B cell (primary cell): ENCODE results near the gene ZFPL1. TPM values are rescaled to one million over a fixed set of nuclear protein-coding genes. Genes with fewer than 3 reads are reported as not detected.

Experiments
- ATAC-seq: fragments of 200-7000 bp; cut with Tn5 transposase; one replicate; pipeline ENCODE4 v1.10.0; 2021; ENCODE audit warnings: low read depth, mild to moderate bottlenecking, moderate number of reproducible peaks, moderate library complexity
- CTCF ChIA-PET: fragments of 350-600 bp; sonication (Branson Sonifier 250); formaldehyde crosslinking; loops from one replicate; lab custom pipeline; 2021; ENCODE audit warnings: antibody characterized with exemption, inconsistent platforms; lab: Charles Lee
- POLR2A ChIA-PET: fragments of 350-600 bp; sonication (Branson Sonifier 250); formaldehyde crosslinking; loops from one replicate; lab custom pipeline; 2021; ENCODE audit warnings: antibody characterized with exemption; lab: Charles Lee
- DNase-seq: peaks from one replicate; pipeline ENCODE4 v3.0.0; 2013
- H2AFZ ChIP-seq: 2 replicates; pipeline ENCODE4 v1.6.1; 2012; ENCODE audit warnings: mild to moderate bottlenecking, low read depth, low read length; ENCODE audit not compliant: insufficient read depth, poor library complexity, severe bottlenecking
- H3K27ac ChIP-seq, 2 donors: 1 replicate in 1 of 2; 2 replicates in 1 of 2; pipeline ENCODE4 v1.5.1; 2012 to 2013; ENCODE audit warnings: low read length in 2 of 2, mild to moderate bottlenecking in 2 of 2, moderate library complexity in 1 of 2
- H3K27me3 ChIP-seq, 4 experiments: fragments of 200-600 bp in 1 of 4; sonication (generic) in 1 of 4; replicated peaks in 1 of 4; 1 replicate in 2 of 4; 2 replicates in 2 of 4; pipeline versions ENCODE4 v1.6.1 to v1.7.0; 2013 to 2016; ENCODE audit warnings: low read length in 3 of 4, mild to moderate bottlenecking in 2 of 4, mixed read lengths in 1 of 4, moderate library complexity in 1 of 4; ENCODE audit not compliant: insufficient read depth in 4 of 4, control insufficient read depth in 3 of 4; ENCODE audit errors: control extremely low read depth in 1 of 4
- H3K36me3 ChIP-seq, 2 experiments: replicated peaks in 1 of 2; 1 replicate in 1 of 2; 2 replicates in 1 of 2; pipeline versions ENCODE4 v1.6.1 to v1.7.1; 2013; ENCODE audit warnings: low read length in 1 of 2; ENCODE audit not compliant: insufficient read depth in 2 of 2, control insufficient read depth in 1 of 2; ENCODE audit errors: control extremely low read depth in 1 of 2, extremely low read depth in 1 of 2
- H3K4me1 ChIP-seq, 2 donors: fragments of 200-600 bp in 1 of 2; sonication (generic) in 1 of 2; 1 replicate in 1 of 2; 2 replicates in 1 of 2; pipeline versions ENCODE4 v1.5.1 to v1.6.1; 2013 to 2017; ENCODE audit warnings: low read length in 2 of 2; ENCODE audit not compliant: control insufficient read depth in 2 of 2, insufficient read depth in 2 of 2
- H3K4me2 ChIP-seq: replicated peaks from 2 replicates; pipeline ENCODE3; 2012; ENCODE audit warnings: mild to moderate bottlenecking, low read depth, low read length; ENCODE audit not compliant: poor library complexity, severe bottlenecking
- H3K4me3 ChIP-seq, 5 experiments: fragments of 200-600 bp in 1 of 5; sonication (generic) in 1 of 5; 1 replicate in 3 of 5; 2 replicates in 2 of 5; pipeline versions ENCODE4 v1.5.1 to v1.7.0; 2011 to 2016; ENCODE audit warnings: low read length in 4 of 5, mild to moderate bottlenecking in 4 of 5, low read depth in 2 of 5, control low read depth in 1 of 5, moderate library complexity in 1 of 5; ENCODE audit not compliant: insufficient read depth in 1 of 5; ENCODE audit errors: control extremely low read depth in 1 of 5, extremely low read depth in 1 of 5
- H3K79me2 ChIP-seq: fragments of 200-600 bp; sonication (generic); one replicate; pipeline ENCODE4 v1.6.0; 2016; ENCODE audit warnings: low read length; ENCODE audit not compliant: control insufficient read depth, insufficient read depth
- H3K9ac ChIP-seq: fragments of 200-600 bp; sonication (generic); 2 replicates; pipeline ENCODE4 v1.6.1; 2017; ENCODE audit warnings: mild to moderate bottlenecking, low read length, moderate library complexity
- H3K9me3 ChIP-seq, 3 donors: one replicate each; pipeline versions ENCODE4 v1.6.1 to v1.7.1; 2013; ENCODE audit warnings: low read length in 2 of 3; ENCODE audit not compliant: control insufficient read depth in 2 of 3, insufficient read depth in 1 of 3; ENCODE audit errors: control extremely low read depth in 1 of 3
- H4K20me1 ChIP-seq: 2 replicates; pipeline ENCODE4 v1.6.0; 2012; ENCODE audit warnings: mild to moderate bottlenecking, low read length; ENCODE audit not compliant: insufficient read depth, control insufficient read depth, poor library complexity, severe bottlenecking
- H3K27ac Mint-ChIP-seq: one replicate; pipeline ENCODE4 v1.8.0; 2021; ENCODE audit warnings: mixed read lengths
- H3K27me3 Mint-ChIP-seq: one replicate; pipeline ENCODE4 v1.8.0; 2021; ENCODE audit warnings: mixed read lengths
- H3K4me1 Mint-ChIP-seq: one replicate; pipeline ENCODE4 v1.8.0; 2021; ENCODE audit warnings: mixed read lengths
- H3K4me3 Mint-ChIP-seq: one replicate; pipeline ENCODE4 v1.8.0; 2021; ENCODE audit warnings: mixed read lengths
- H3K9me3 Mint-ChIP-seq: one replicate; pipeline ENCODE4 v1.8.0; 2022; ENCODE audit warnings: mixed read lengths; ENCODE audit not compliant: insufficient read depth
- CTCF ChIP-seq: fragments of 200-600 bp; IDR thresholded peaks from one replicate; pipeline ENCODE4 v1.8.0; 2022; ENCODE audit warnings: antibody characterized with exemption, mild to moderate bottlenecking
- EZH2 ChIP-seq: IDR thresholded peaks from 2 replicates; pipeline ENCODE4 v1.6.1; 2012; ENCODE audit warnings: borderline replicate concordance, low read depth, mild to moderate bottlenecking, moderate library complexity, low read length; ENCODE audit not compliant: insufficient read depth, poor library complexity, severe bottlenecking
- WGBS: methylation state at CpG from one replicate; pipeline ENCODE4 v1.1.5; 2013; ENCODE audit warnings: missing lambda C conversion rate; ENCODE audit not compliant: insufficient coverage; 5-methylcytosine and 5-hydroxymethylcytosine counted together
- intact Hi-C: fragments of 100-400 bp; cut with micrococcal nuclease; formaldehyde crosslinking; loops from one replicate; pipeline ENCODE4 v1.10.0; 2022
- polyA plus RNA-seq: library from polyadenylated mRNA; depleted of rRNA; stranded (reverse); fragments of >200 nt; gene quantifications from 2 replicates; pipeline ENCODE4 v1.2.3, GENCODE V29; 2012
- total RNA-seq, 2 donors: library from RNA; stranded (reverse); fragments of 120-200 nt in 1 of 2; gene quantifications; 1 replicate in 1 of 2; 2 replicates in 1 of 2; pipeline versions ENCODE4 v1.2.3 to v1.2.4, GENCODE V29; 2013 to 2022

Gene ZFPL1
- total and polyA plus RNA-seq, 2 donors (not counting 1 experiment from before 2014, with no cell fraction given): 57.3 to 79.2 TPM

GRCh38 chr11:65040520-65040846 lies 43.5 kb upstream of the ZFPL1 start:
- H3K9me3 Mint-ChIP-seq: no peaks in the 10 kb centered on the region
- no peaks in the 10 kb centered on the region for H3K27me3 Mint-ChIP-seq
- Histone ChIP-seq H3K9me3 (no peaks in the 10 kb centered on the region), H3K9ac (peak overlapping the region; percentile 73), H2AFZ (peak overlapping the region; percentile 90), H3K4me1 (peaks cover 7 to 22% of the 10 kb centered on the region in 2 donors), H3K27me3 (no peaks in the 10 kb centered on the region), H3K4me3 (peak overlapping the region; percentile 50 to 80 (median 75)), H3K79me2 (peaks cover 10% of the 10 kb centered on the region), H3K27ac (peak overlapping the region; percentile 67 to 72), H3K4me2 (peak overlapping the region; percentile 96), H3K36me3 (peaks cover 0 to 18% of the 10 kb centered on the region in 2 experiments), H4K20me1 (no peaks in the 10 kb centered on the region)
- no peak for TF ChIP-seq CTCF
- no peak for TF ChIP-seq EZH2
- peak overlapping the region; percentile 95 for H3K4me3 Mint-ChIP-seq
- DNase-seq: no peak
- intact Hi-C loops: loop anchor here (1.0 to 10.0 kb wide), 5 partner anchors 13 to 484 kb away; partner anchors contain the start of genes CDCA5, SCYL1, SNX15 and SYVN1
- no peak for ATAC-seq
- POLR2A ChIA-PET: interaction anchor here (0.6 to 1.4 kb wide), 7 partner anchors 13 to 1152 kb away, joined by 3 to 7 read pairs (median 4); partner anchors contain the start of genes FAU, MRPL49, SNX15 and TM7SF2
- H3K27ac Mint-ChIP-seq: peak overlapping the region; percentile 96
- CTCF ChIA-PET: interaction anchor here (0.5 to 2.3 kb wide), 7 partner anchors 10 to 236 kb away, joined by 3 to 17 read pairs (median 4); partner anchors contain the start of genes ARL2, CDCA5, SNX15 and VPS51
- WGBS: 40% methylated on average over 7 of the region's 7 CpGs
- H3K4me1 Mint-ChIP-seq: peaks cover 14% of the 10 kb centered on the region
